Breast epithelium (tissue), 4 donors: Measurements from ENCODE around the gene CLASP2. TPM values are rescaled to one million over a fixed set of nuclear protein-coding genes. Genes with fewer than 3 reads are reported as not detected.

Source experiments
- DNase-seq, 2 donors: peaks; one replicate each; pipeline ENCODE4 v3.0.0-alpha.2; 2019; ENCODE audit warnings: low spot score in 2 of 2
- H3K27ac ChIP-seq, 2 donors: fragments of 200-600 bp; sonication (generic) in 1 of 2; one replicate each; pipeline ENCODE4 v1.5.1; 2016 to 2019; ENCODE audit warnings: mild to moderate bottlenecking in 1 of 2
- H3K27me3 ChIP-seq, 2 donors: fragments of 200-600 bp; sonication (generic) in 1 of 2; one replicate each; pipeline versions ENCODE4 v1.5.1 to v1.6.0; 2017 to 2019; ENCODE audit warnings: control low read depth in 1 of 2, mild to moderate bottlenecking in 1 of 2
- H3K36me3 ChIP-seq: fragments of 200-600 bp; one replicate; pipeline ENCODE4 v1.5.1; 2019
- H3K4me1 ChIP-seq, 2 donors: fragments of 200-600 bp; sonication (generic); one replicate each; pipeline ENCODE4 v1.5.1; 2016 to 2019; ENCODE audit warnings: control low read depth in 1 of 2
- H3K4me3 ChIP-seq, 3 donors: fragments of 200-600 bp; sonication (generic); 1 replicate in 2 of 3; 2 replicates in 1 of 3; pipeline ENCODE4 v1.5.1; 2016 to 2019; ENCODE audit warnings: mild to moderate bottlenecking in 3 of 3, moderate library complexity in 2 of 3
- H3K9me3 ChIP-seq, 2 donors: fragments of 200-600 bp; sonication (generic) in 1 of 2; one replicate each; pipeline ENCODE4 v1.5.1; 2016 to 2019; ENCODE audit warnings: control low read depth in 1 of 2
- POLR2A ChIP-seq: fragments of 450-650 bp; IDR thresholded peaks from one replicate; pipeline ENCODE4 v1.6.1; 2016; ENCODE audit warnings: antibody characterized with exemption, mild to moderate bottlenecking, moderate library complexity
- POLR2AphosphoS5 ChIP-seq, 3 donors: sonication (generic); formaldehyde crosslinking; IDR thresholded peaks; one replicate each; pipeline ENCODE4 v1.6.1; 2017; ENCODE audit warnings: antibody characterized with exemption in 3 of 3
- intact Hi-C: fragments of 100-400 bp; cut with DNase I; formaldehyde crosslinking; loops from one replicate; pipeline ENCODE4 v1.15.1; 2023; ENCODE audit warnings: low total_unique reads
- total RNA-seq, 3 donors: library from RNA; depleted of rRNA; stranded (reverse); fragments of >200 nt; gene quantifications; one replicate each; pipeline ENCODE4 v1.1.0, GENCODE V29; 2016
- TF ChIP-seq, protein P1 (sequence below), 3 donors: fragments of 450-650 bp; IDR thresholded peaks; one replicate each; pipeline ENCODE4 v1.5.1; 2016 to 2017; ENCODE audit warnings: antibody characterized with exemption in 3 of 3, mild to moderate bottlenecking in 3 of 3, moderate library complexity in 3 of 3

The CLASP2 gene
- total RNA-seq, 3 donors from 2014 or later, result 57.1 to 108 (median 86.9) TPM

GRCh38 chr3:33750211-33750548 is 32.1 kb upstream of the CLASP2 start:
- no peak for DNase-seq
- Histone ChIP-seq H3K27me3 (no peaks in the 10 kb centered on the region), H3K36me3 (no peaks in the 10 kb centered on the region), H3K9me3 (peaks cover 4 to 10% of the 10 kb centered on the region in 2 donors), H3K4me1 (no peaks in the 10 kb centered on the region), H3K27ac (no peak overlapping the region), H3K4me3 (no peak overlapping the region)
- no peak for TF ChIP-seq POLR2AphosphoS5 (IDR thresholded peaks at IDR 0.05)
- TF ChIP-seq, protein P1, sequence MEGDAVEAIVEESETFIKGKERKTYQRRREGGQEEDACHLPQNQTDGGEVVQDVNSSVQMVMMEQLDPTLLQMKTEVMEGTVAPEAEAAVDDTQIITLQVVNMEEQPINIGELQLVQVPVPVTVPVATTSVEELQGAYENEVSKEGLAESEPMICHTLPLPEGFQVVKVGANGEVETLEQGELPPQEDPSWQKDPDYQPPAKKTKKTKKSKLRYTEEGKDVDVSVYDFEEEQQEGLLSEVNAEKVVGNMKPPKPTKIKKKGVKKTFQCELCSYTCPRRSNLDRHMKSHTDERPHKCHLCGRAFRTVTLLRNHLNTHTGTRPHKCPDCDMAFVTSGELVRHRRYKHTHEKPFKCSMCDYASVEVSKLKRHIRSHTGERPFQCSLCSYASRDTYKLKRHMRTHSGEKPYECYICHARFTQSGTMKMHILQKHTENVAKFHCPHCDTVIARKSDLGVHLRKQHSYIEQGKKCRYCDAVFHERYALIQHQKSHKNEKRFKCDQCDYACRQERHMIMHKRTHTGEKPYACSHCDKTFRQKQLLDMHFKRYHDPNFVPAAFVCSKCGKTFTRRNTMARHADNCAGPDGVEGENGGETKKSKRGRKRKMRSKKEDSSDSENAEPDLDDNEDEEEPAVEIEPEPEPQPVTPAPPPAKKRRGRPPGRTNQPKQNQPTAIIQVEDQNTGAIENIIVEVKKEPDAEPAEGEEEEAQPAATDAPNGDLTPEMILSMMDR (IDR thresholded peaks at IDR 0.05), result no peak
- TF ChIP-seq POLR2A, result no peak
- intact Hi-C loops, result no loop called here

DNA sequence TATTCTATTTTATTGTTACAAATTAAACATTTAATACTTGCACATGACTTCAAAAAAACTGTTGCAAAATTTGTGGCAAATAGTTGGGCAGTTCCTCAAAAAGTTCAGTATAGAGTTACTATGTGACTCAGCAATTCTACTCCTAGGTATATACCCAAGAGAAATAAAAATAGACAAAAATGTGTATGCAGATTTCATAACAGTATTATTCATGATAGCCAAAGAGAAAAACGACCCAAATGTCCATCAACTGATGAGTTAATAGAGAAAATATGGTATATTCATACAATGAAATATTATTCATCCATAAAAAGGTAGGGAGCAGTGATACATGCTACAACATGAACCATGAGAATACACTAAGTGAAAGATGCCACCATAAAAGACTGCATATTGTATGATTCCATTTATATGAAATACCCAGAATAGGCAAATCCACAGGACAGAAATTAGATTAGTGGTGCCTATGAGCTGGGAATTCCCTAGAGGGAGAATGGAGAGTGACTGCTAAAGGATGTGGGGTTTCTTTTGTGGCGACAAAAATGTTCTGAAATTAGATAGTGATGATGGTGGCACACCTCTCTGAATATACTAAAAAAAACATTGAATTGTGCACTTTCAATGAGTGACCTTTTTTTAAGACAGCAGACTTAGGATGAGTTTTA is 31.6 kb upstream of the CLASP2 start:
- Histone ChIP-seq H3K36me3 (no peaks in the 10 kb centered on the region), H3K9me3 (peaks cover 2 to 10% of the 10 kb centered on the region in 2 donors), H3K27me3 (no peaks in the 10 kb centered on the region), H3K4me1 (no peaks in the 10 kb centered on the region), H3K4me3 (no peak overlapping the region), H3K27ac (no peak overlapping the region)
- intact Hi-C loops, result no loop called here
- no peak for TF ChIP-seq POLR2A
- TF ChIP-seq POLR2AphosphoS5 (IDR thresholded peaks at IDR 0.05), result no peak
- TF ChIP-seq, protein P1 (IDR thresholded peaks at IDR 0.05), result no peak
- DNase-seq, result no peak

DNA sequence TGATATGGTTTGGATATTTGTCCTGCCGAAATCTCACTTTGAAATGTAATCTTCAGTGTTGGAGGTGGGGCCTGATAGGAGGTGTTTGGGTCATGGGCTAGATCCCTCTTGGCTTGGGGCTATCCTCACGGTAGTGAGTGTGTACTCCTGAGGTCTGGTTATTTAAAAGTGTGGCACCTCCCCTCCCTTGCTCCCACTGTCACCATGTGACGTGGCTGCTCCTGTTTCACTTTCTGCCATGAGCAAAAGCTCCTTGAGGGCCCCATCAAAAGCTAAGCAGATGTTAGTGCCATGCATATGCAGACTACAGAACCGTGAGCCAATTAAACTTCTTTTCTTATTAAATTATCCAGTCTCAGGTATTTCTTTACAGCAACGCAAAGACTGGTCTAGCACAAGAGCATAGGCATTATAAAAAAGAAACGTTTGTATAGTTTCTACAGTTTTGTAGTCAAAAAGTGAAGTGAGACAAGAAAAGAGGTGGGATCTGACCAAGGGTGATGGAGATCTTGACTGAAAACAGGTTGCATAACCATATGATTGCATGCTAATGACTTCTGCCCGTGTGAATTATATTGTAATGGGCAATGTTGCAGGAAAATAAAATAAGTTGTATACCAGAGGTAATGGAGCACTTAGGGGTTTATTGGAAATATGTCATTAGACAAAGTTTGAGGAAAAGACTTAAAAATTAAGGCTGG is 28.5 kb upstream of the CLASP2 start:
- no peaks in the 10 kb centered on the region for H3K4me1 ChIP-seq
- H3K36me3 ChIP-seq, result no peaks in the 10 kb centered on the region
- H3K27me3 ChIP-seq, result no peaks in the 10 kb centered on the region
- no peak for DNase-seq
- H3K4me3 ChIP-seq, result no peak overlapping the region
- no peak overlapping the region for H3K27ac ChIP-seq
- no peak for TF ChIP-seq POLR2A
- TF ChIP-seq POLR2AphosphoS5 (IDR thresholded peaks at IDR 0.05), result no peak
- TF ChIP-seq, protein P1 (IDR thresholded peaks at IDR 0.05), result no peak
- intact Hi-C loops, result no loop called here
- no peaks in the 10 kb centered on the region for H3K9me3 ChIP-seq

- no peak for DNase-seq
- TF ChIP-seq POLR2A (no peak), POLR2AphosphoS5 (IDR thresholded peaks at IDR 0.05) (no peak)
- TF ChIP-seq, protein P1 (IDR thresholded peaks at IDR 0.05), result no peak
- intact Hi-C loops, result no loop called here
- Histone ChIP-seq H3K27me3 (no peaks in the 10 kb centered on the region), H3K36me3 (no peaks in the 10 kb centered on the region), H3K4me3 (no peak overlapping the region), H3K4me1 (no peaks in the 10 kb centered on the region), H3K27ac (no peak overlapping the region), H3K9me3 (no peaks in the 10 kb centered on the region)
Measured at GRCh38 chr3:33737146-33737545, 19.1 kb upstream of the CLASP2 start.

DNA sequence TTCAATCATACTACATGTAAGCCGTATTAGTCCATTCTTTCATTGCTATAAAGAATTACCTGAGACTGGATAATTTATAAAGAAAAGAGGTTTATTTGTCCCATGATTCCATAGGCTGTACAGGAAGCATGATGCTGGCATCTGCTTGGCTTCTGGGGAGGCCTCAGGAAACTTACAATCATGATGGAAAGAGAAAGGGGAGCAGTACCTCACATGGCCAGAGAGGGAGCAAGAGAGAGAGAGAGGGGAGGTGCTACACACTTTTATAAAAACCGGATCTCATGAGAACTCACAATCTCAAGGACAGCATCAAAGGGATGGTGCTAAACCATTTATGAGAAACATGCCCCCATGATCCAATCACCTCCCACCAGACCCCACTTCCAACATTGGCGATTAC is 14.3 kb upstream of the CLASP2 start:
- no peak for DNase-seq
- Histone ChIP-seq H3K4me3 (no peak overlapping the region), H3K27ac (no peak overlapping the region), H3K36me3 (no peaks in the 10 kb centered on the region), H3K4me1 (no peaks in the 10 kb centered on the region), H3K27me3 (no peaks in the 10 kb centered on the region), H3K9me3 (no peaks in the 10 kb centered on the region)
- TF ChIP-seq POLR2AphosphoS5 (IDR thresholded peaks at IDR 0.05) (no peak), POLR2A (no peak)
- TF ChIP-seq, protein P1 (IDR thresholded peaks at IDR 0.05), result no peak
- intact Hi-C loops, result no loop called here
